Activated T-helper 1 cell treated with anti-CD3 and anti-CD28 coated beads, Interleukin-12 subunit alpha, Interleukin-12 subunit beta, Interleukin-2, Interleukin-4 antibody, amounts not matched to agents 30 ng/mL and 10 ng/mL and 1 ng/mL, durations not matched to agents 14 hours and 24 hours and 36 hours (primary cell): Measurements from ENCODE around the gene IFNLR1. TPM values are rescaled to one million over a fixed set of nuclear protein-coding genes. Genes with fewer than 3 reads are reported as not detected.

Experiments
- DNase-seq: peaks from one replicate; pipeline ENCODE4 v3.0.0; 2021; ENCODE audit warnings: low spot score
- H3K27ac Mint-ChIP-seq: one replicate; pipeline ENCODE4 v1.8.0; 2021; ENCODE audit warnings: mild to moderate bottlenecking, mixed read lengths
- H3K27me3 Mint-ChIP-seq: one replicate; pipeline ENCODE4 v1.8.0; 2022; ENCODE audit warnings: mild to moderate bottlenecking, moderate library complexity, mixed read lengths; ENCODE audit not compliant: insufficient read depth
- H3K36me3 Mint-ChIP-seq: one replicate; pipeline ENCODE4 v1.8.0; 2021; ENCODE audit warnings: low read depth, mixed read lengths
- H3K4me1 Mint-ChIP-seq: one replicate; pipeline ENCODE4 v1.8.0; 2021; ENCODE audit warnings: low read depth, mixed read lengths
- H3K4me3 Mint-ChIP-seq: one replicate; pipeline ENCODE4 v1.8.0; 2021; ENCODE audit warnings: mild to moderate bottlenecking, moderate library complexity, mixed read lengths
- H3K9me3 Mint-ChIP-seq: one replicate; pipeline ENCODE4 v1.8.0; 2021; ENCODE audit warnings: mixed read lengths
- intact Hi-C: fragments of 100-400 bp; cut with micrococcal nuclease; formaldehyde crosslinking; loops from one replicate; pipeline ENCODE4 v1.15.1; 2024
- total RNA-seq: library from RNA; stranded (reverse); gene quantifications from 2 replicates; pipeline ENCODE4 v1.2.3, GENCODE V29; 2022

The IFNLR1 gene
- total RNA-seq, 1 donor from 2014 or later = 3.1 TPM

GRCh38 chr1:24185076-24185475 lies 2.0 kb downstream of the IFNLR1 start:
- Mint-ChIP-seq H3K4me1 (peaks cover 19% of the 10 kb centered on the region), H3K27ac (no peak overlapping the region), H3K36me3 (no peaks in the 10 kb centered on the region), H3K9me3 (no peaks in the 10 kb centered on the region), H3K4me3 (no peak overlapping the region), H3K27me3 (peaks cover 8% of the 10 kb centered on the region)
- intact Hi-C loops = loop anchor here (10.0 kb wide), 1 partner anchor 560 kb away; the partner anchor contains the start of gene CLIC4
- DNase-seq = no peak

DNA sequence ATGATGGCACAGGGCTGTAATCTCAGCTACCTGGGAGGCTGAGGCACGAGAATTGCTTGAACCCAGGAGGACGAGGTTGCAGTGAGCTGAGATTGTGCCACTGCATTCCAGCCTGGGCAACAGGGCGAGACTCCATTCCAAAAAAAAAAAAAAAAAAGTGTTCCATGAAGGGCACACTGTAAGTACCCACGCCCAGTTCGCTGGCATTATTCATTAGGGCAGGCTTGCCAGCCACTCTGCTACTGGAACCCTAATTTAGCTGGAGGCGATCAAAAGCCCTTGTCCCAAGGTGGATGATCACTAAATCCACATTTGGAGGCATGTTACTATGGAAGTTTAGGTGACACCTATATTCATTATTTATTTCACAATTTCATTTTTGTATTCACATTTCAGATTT lies 5.0 kb downstream of the IFNLR1 start:
- Mint-ChIP-seq H3K36me3 (no peaks in the 10 kb centered on the region), H3K27ac (no peak overlapping the region), H3K27me3 (peaks cover 10% of the 10 kb centered on the region), H3K4me1 (peaks cover 6% of the 10 kb centered on the region), H3K4me3 (no peak overlapping the region), H3K9me3 (no peaks in the 10 kb centered on the region)
- intact Hi-C loops = loop anchor here (10.0 kb wide), 1 partner anchor 563 kb away; the partner anchor contains the start of gene CLIC4
- no peak for DNase-seq

- Mint-ChIP-seq H3K27me3 (peaks cover 11% of the 10 kb centered on the region), H3K36me3 (no peaks in the 10 kb centered on the region), H3K27ac (no peak overlapping the region), H3K4me3 (no peak overlapping the region), H3K9me3 (no peaks in the 10 kb centered on the region), H3K4me1 (peaks cover 5% of the 10 kb centered on the region)
- intact Hi-C loops = loop anchor here (10.0 kb wide), 1 partner anchor 563 kb away; the partner anchor contains the start of gene CLIC4
- DNase-seq = no peak
These were observed 5.5 kb downstream of the IFNLR1 start for GRCh38 chr1:24181619-24182018.

DNA sequence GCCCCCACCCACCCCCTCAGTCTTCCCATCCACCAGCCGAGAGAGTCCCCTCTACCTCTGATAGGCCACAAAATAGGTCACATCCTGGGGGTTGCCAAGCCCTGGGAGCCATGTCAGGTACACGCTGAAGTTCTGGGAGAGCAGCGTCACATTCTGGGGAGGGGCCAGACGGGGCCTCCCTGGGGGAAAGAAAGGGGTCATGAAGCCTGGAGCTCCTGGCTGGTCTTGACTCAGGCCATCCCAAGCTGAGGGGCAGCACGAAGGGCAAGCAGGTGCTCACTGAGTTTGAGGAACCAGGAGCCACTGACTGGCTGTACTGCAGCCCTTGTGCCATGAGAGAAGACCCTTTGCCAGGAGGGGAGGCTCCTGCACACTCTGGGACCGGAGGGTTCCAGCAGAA lies 6.4 kb downstream of the IFNLR1 start:
- Mint-ChIP-seq H3K4me3 (no peak overlapping the region), H3K4me1 (no peaks in the 10 kb centered on the region), H3K27me3 (peaks cover 12% of the 10 kb centered on the region), H3K27ac (no peak overlapping the region), H3K9me3 (no peaks in the 10 kb centered on the region), H3K36me3 (no peaks in the 10 kb centered on the region)
- intact Hi-C loops = loop anchor here (10.0 kb wide), 1 partner anchor 564 kb away; the partner anchor contains the start of gene CLIC4
- no peak for DNase-seq

DNA sequence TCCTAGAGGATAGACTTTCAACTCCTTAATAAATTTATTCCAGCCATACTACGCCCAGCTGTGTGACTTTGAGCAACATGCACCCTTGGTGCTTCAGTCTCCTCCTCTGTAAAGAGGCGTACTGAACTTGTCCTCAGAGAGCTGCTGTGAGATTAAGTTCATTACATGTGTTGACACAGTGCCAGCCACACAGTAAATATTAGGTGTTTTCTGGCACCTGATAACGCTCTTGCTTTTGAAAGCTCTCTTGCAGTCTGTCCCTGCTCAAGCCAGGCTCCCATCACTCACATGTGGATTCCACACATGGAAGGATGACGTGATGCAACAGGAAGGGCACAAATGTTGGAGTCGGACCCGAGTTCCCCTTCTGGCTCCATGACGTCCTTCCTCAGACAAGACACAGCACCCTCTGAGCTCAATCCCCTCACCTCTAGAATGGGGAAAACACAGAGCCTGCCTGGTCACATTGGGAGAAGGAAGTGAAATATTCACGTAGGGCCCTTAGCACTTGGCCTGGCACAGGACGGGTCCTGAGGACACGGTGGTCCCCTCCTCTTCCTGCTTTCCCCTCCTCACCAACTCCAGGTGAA lies 7.7 kb downstream of the IFNLR1 start:
- no peaks in the 10 kb centered on the region for H3K4me1 Mint-ChIP-seq
- H3K9me3 Mint-ChIP-seq = no peaks in the 10 kb centered on the region
- no peak for DNase-seq
- intact Hi-C loops = no loop called here
- no peaks in the 10 kb centered on the region for H3K36me3 Mint-ChIP-seq
- H3K27me3 Mint-ChIP-seq = peaks cover 12% of the 10 kb centered on the region
- H3K27ac Mint-ChIP-seq = no peak overlapping the region
- no peak overlapping the region for H3K4me3 Mint-ChIP-seq

DNA sequence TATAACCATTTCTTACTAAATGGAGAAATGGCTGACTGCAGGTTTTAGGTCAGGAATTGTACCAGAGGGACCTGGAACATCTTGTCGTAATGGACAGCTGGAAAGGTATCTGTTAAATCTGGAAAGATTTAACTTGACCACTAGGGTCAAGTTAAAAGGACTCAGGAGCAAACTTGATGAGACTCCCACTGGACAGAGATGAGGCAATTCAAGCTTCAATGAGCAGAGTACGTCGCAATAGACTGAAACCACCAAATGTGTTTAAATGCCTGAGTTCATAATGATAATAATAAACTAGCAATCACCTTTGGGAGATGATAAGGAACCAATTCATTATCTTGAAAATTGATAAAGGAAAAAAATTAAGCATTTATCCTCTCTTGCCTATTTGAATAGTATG lies 8.7 kb downstream of the IFNLR1 start:
- H3K9me3 Mint-ChIP-seq = no peaks in the 10 kb centered on the region
- intact Hi-C loops = no loop called here
- no peaks in the 10 kb centered on the region for H3K4me1 Mint-ChIP-seq
- no peak overlapping the region for H3K4me3 Mint-ChIP-seq
- no peaks in the 10 kb centered on the region for H3K36me3 Mint-ChIP-seq
- H3K27ac Mint-ChIP-seq = no peak overlapping the region
- no peak for DNase-seq
- H3K27me3 Mint-ChIP-seq = peaks cover 21% of the 10 kb centered on the region

DNA sequence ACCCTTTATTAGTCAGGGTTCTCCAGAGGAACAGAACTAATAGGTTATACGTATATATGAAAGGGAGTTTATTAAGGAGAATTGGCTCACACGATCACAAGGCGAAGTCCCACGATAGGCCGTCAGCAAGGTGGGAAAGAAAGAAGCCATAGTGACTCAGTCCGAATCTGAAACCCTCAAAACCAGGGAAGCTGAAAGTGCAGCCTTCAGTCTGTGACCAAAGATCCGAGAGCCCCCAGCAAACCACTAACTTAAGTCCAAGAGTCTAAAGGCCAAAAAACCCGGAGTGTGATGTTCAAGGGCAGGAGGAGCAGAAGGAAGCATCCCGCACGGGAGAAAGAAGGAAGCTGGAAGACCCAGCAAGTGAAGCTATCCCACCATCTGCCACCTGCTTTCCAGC lies 9.9 kb downstream of the IFNLR1 start:
- peaks cover 19% of the 10 kb centered on the region for H3K27me3 Mint-ChIP-seq
- intact Hi-C loops = no loop called here
- no peak for DNase-seq
- H3K4me3 Mint-ChIP-seq = no peak overlapping the region
- no peak overlapping the region for H3K27ac Mint-ChIP-seq
- no peaks in the 10 kb centered on the region for H3K9me3 Mint-ChIP-seq
- H3K4me1 Mint-ChIP-seq = no peaks in the 10 kb centered on the region
- H3K36me3 Mint-ChIP-seq = no peaks in the 10 kb centered on the region

GRCh38 chr1:24175033-24175755 lies 11.9 kb downstream of the IFNLR1 start:
- no peak for DNase-seq
- Mint-ChIP-seq H3K36me3 (no peaks in the 10 kb centered on the region), H3K4me1 (no peaks in the 10 kb centered on the region), H3K9me3 (no peaks in the 10 kb centered on the region), H3K27ac (no peak overlapping the region), H3K4me3 (no peak overlapping the region), H3K27me3 (peaks cover 18% of the 10 kb centered on the region)
- intact Hi-C loops = no loop called here

- H3K27me3 Mint-ChIP-seq = peaks cover 16% of the 10 kb centered on the region
- H3K9me3 Mint-ChIP-seq = no peaks in the 10 kb centered on the region
- no peak overlapping the region for H3K4me3 Mint-ChIP-seq
- H3K36me3 Mint-ChIP-seq = no peaks in the 10 kb centered on the region
- DNase-seq = no peak
- H3K4me1 Mint-ChIP-seq = no peaks in the 10 kb centered on the region
- intact Hi-C loops = no loop called here
- H3K27ac Mint-ChIP-seq = no peak overlapping the region
These were observed 13.2 kb downstream of the IFNLR1 start for GRCh38 chr1:24173638-24174575.

GRCh38 chr1:24172598-24172997 lies 14.5 kb downstream of the IFNLR1 start:
- Mint-ChIP-seq H3K9me3 (no peaks in the 10 kb centered on the region), H3K27me3 (peaks cover 16% of the 10 kb centered on the region), H3K27ac (no peak overlapping the region), H3K4me1 (no peaks in the 10 kb centered on the region), H3K36me3 (no peaks in the 10 kb centered on the region), H3K4me3 (no peak overlapping the region)
- intact Hi-C loops = no loop called here
- no peak for DNase-seq

DNA sequence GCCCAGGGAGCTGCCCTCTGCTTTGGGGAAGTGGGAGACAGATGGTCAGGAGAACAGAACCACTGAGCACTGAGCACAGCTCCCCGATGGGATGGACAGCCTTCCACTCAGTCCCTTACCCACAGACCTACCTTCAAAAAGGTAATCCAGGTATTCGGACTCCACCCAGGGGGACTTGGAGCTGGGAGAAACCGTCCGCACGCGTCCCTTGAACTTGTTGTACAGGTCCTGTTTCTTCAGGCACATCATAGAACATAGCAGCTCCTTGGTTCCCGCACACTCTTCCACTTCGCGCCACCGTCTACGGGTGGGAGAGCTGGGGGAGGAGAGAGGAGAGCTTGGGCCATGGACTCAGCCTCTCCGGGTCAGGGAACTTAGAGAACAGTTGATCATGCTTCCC lies 17.8 kb downstream of the IFNLR1 start:
- DNase-seq = no peak
- Mint-ChIP-seq H3K4me3 (no peak overlapping the region), H3K4me1 (no peaks in the 10 kb centered on the region), H3K27me3 (peaks cover 9% of the 10 kb centered on the region), H3K36me3 (no peaks in the 10 kb centered on the region), H3K9me3 (no peaks in the 10 kb centered on the region), H3K27ac (no peak overlapping the region)
- intact Hi-C loops = no loop called here

GRCh38 chr1:24168245-24168644 lies 18.8 kb downstream of the IFNLR1 start:
- no peaks in the 10 kb centered on the region for H3K9me3 Mint-ChIP-seq
- H3K4me3 Mint-ChIP-seq = no peak overlapping the region
- H3K27me3 Mint-ChIP-seq = no peaks in the 10 kb centered on the region
- no peaks in the 10 kb centered on the region for H3K36me3 Mint-ChIP-seq
- no peak for DNase-seq
- no peaks in the 10 kb centered on the region for H3K4me1 Mint-ChIP-seq
- H3K27ac Mint-ChIP-seq = no peak overlapping the region
- intact Hi-C loops = no loop called here

DNA sequence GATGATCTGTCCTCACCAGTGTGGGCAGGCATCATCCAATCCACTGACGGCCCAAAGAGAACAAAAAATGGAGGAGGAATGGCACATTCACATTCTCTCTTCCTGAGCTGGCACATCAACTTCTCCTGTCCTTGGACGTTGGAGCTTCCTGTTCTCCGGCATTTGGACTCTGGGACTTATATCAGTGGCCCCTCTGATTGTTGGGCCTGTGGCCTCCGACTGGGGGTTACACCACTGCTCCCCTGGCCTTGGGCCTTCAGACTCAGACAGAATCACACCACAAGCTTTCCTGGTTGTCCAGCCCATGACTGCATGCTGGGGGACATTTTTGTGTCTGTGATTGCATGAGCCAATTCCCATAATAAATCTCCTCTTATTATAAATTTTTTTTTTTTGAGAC lies 20.1 kb downstream of the IFNLR1 start:
- no peaks in the 10 kb centered on the region for H3K36me3 Mint-ChIP-seq
- H3K4me1 Mint-ChIP-seq = no peaks in the 10 kb centered on the region
- DNase-seq = no peak
- H3K27ac Mint-ChIP-seq = no peak overlapping the region
- H3K27me3 Mint-ChIP-seq = no peaks in the 10 kb centered on the region
- intact Hi-C loops = no loop called here
- H3K9me3 Mint-ChIP-seq = no peaks in the 10 kb centered on the region
- H3K4me3 Mint-ChIP-seq = no peak overlapping the region
